Measurements from ENCODE around the gene CHMP4B. TPM values are rescaled to one million over a fixed set of nuclear protein-coding genes. Genes with fewer than 3 reads are reported as not detected.

Gene CHMP4B
- total and polyA plus RNA-seq, 12 donors, result 55.1 to 150 (median 93.4) TPM

GRCh38 chr20:33777816-33778215 is 33.3 kb upstream of the CHMP4B start:
- no peak overlapping the region for H3K4me3 ChIP-seq
- no peaks in the 10 kb centered on the region for H3K4me1 ChIP-seq (replicated peaks in 1 of 2)
- intact Hi-C loops (cut with DNase I), result no loop called here
- no peak overlapping the region for H3K27ac ChIP-seq
- no peak for DNase-seq
- TF ChIP-seq POLR2A (IDR thresholded peaks at IDR 0.05), result no peak
- H3K27me3 ChIP-seq, result no peaks in the 10 kb centered on the region
- H3K9me3 ChIP-seq (replicated peaks in 1 of 3), result no peaks in the 10 kb centered on the region
- H3K36me3 ChIP-seq (replicated peaks in 1 of 2), result no peaks in the 10 kb centered on the region
- WGBS, 4 donors, result 80 to 95% (median 88%) methylated on average over 2 of the region's 2 CpGs

DNA sequence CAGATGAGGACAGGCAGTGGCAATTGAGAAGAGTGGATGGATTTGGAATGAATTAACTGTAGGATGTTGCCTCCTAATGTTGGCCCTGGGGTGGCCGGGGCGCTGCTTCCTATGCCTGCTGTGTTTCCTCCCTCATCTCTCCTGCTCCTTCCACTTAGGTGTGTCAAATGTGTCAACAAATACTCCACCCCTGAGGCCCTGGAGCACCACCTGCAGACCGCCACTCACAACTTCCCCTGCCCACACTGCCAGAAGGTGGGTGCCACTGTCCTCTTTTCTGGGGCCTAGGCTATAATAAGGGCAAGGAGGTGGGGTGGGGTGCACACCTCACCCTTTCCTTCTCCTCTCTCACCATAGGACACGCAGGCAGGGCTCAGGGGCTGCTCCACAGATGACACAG is 30.0 kb upstream of the CHMP4B start:
- H3K4me3 ChIP-seq, result no peak overlapping the region
- H3K27me3 ChIP-seq, result no peaks in the 10 kb centered on the region
- 90 to 97% (median 94%) methylated on average over 4 of the region's 4 CpGs for WGBS, 4 donors
- H3K27ac ChIP-seq, result no peak overlapping the region
- H3K36me3 ChIP-seq (replicated peaks in 1 of 2), result no peaks in the 10 kb centered on the region
- no peaks in the 10 kb centered on the region for H3K9me3 ChIP-seq (replicated peaks in 1 of 3)
- H3K4me1 ChIP-seq (replicated peaks in 1 of 2), result no peaks in the 10 kb centered on the region
- TF ChIP-seq CTCF (IDR thresholded peaks at IDR 0.05) (no peak), POLR2A (IDR thresholded peaks at IDR 0.05) (no peak)
- no peak for DNase-seq
- intact Hi-C loops (cut with DNase I), result no loop called here

- Histone ChIP-seq H3K4me1 (replicated peaks in 1 of 2) (no peaks in the 10 kb centered on the region), H3K27ac (no peak overlapping the region), H3K9me3 (replicated peaks in 1 of 3) (no peaks in the 10 kb centered on the region), H3K27me3 (no peaks in the 10 kb centered on the region), H3K4me3 (no peak overlapping the region), H3K36me3 (replicated peaks in 1 of 2) (no peaks in the 10 kb centered on the region)
- intact Hi-C loops (cut with DNase I), result no loop called here
- DNase-seq, result no peak
- WGBS, 4 donors, result 89 to 100% (median 97%) methylated on average over 1 of the region's 1 CpG; no CpG with 5 or more reads in 1 of the 4 donors
- TF ChIP-seq POLR2A (IDR thresholded peaks at IDR 0.05) (no peak), CTCF (IDR thresholded peaks at IDR 0.05) (no peak)
Measured at GRCh38 chr20:33781945-33782344, 29.2 kb upstream of the CHMP4B start.

- no peak for TF ChIP-seq CTCF (IDR thresholded peaks at IDR 0.05)
- TF ChIP-seq POLR2A (IDR thresholded peaks at IDR 0.05), result no peak
- Histone ChIP-seq H3K4me3 (no peak overlapping the region), H3K9me3 (replicated peaks in 1 of 3) (no peaks in the 10 kb centered on the region), H3K36me3 (replicated peaks in 1 of 2) (no peaks in the 10 kb centered on the region), H3K27me3 (no peaks in the 10 kb centered on the region), H3K4me1 (replicated peaks in 1 of 2) (no peaks in the 10 kb centered on the region), H3K27ac (no peak overlapping the region)
- 88 to 92% (median 90%) methylated on average over 5 of the region's 5 CpGs for WGBS, 4 donors
- DNase-seq, result no peak
- intact Hi-C loops (cut with DNase I), result no loop called here
Measured at GRCh38 chr20:33783256-33783655, 27.9 kb upstream of the CHMP4B start.

- H3K36me3 ChIP-seq (replicated peaks in 1 of 2), result no peaks in the 10 kb centered on the region
- H3K4me3 ChIP-seq, result no peak overlapping the region
- TF ChIP-seq CTCF (IDR thresholded peaks at IDR 0.05) (no peak), POLR2A (IDR thresholded peaks at IDR 0.05) (no peak)
- no peak for DNase-seq
- intact Hi-C loops (cut with DNase I), result no loop called here
- H3K27ac ChIP-seq, result no peak overlapping the region
- H3K4me1 ChIP-seq (replicated peaks in 1 of 2), result no peaks in the 10 kb centered on the region
- WGBS, 4 donors, result 81 to 91% (median 89%) methylated on average over 4 to 5 of the region's 5 CpGs; no CpG with 5 or more reads in 1 of the 4 donors
- no peaks in the 10 kb centered on the region for H3K9me3 ChIP-seq (replicated peaks in 1 of 3)
- H3K27me3 ChIP-seq, result no peaks in the 10 kb centered on the region
Measured at GRCh38 chr20:33783818-33784217, 27.3 kb upstream of the CHMP4B start.

Measured in adrenal gland (tissue), 12 donors.